IPS-20b (cell line): ENCODE measurements around the gene ACTG2.

ENCODE experiments used
- H3K27ac ChIP-seq: one replicate; pipeline ENCODE4 v1.5.1; 2013; ENCODE audit warnings: low read length
- H3K27me3 ChIP-seq: 2 replicates; pipeline ENCODE4 v1.6.1; 2013; ENCODE audit warnings: mild to moderate bottlenecking, low read length, inconsistent platforms; ENCODE audit not compliant: insufficient read depth
- H3K36me3 ChIP-seq: 2 replicates; pipeline ENCODE4 v1.6.1; 2013; ENCODE audit warnings: low read depth, mild to moderate bottlenecking, inconsistent platforms, low read length, moderate library complexity; ENCODE audit not compliant: insufficient read depth
- H3K4me1 ChIP-seq: 2 replicates; pipeline ENCODE4 v1.6.1; 2013; ENCODE audit warnings: mild to moderate bottlenecking, control low read depth, inconsistent platforms, low read length, moderate library complexity; ENCODE audit not compliant: insufficient read depth
- H3K4me3 ChIP-seq: 2 replicates; pipeline ENCODE4 v1.5.1; 2013; ENCODE audit warnings: mild to moderate bottlenecking, low read length, inconsistent platforms
- H3K9ac ChIP-seq: 2 replicates; pipeline ENCODE4 v1.6.1; 2013; ENCODE audit warnings: low read depth, mild to moderate bottlenecking, inconsistent platforms, low read length, moderate library complexity
- H3K9me3 ChIP-seq: 2 replicates; pipeline ENCODE4 v1.6.1; 2013; ENCODE audit warnings: mild to moderate bottlenecking, low read depth, low read length, inconsistent platforms; ENCODE audit not compliant: insufficient read depth

The ACTG2 gene

GRCh38 chr2:73944714-73945113 is 51.9 kb downstream of the ACTG2 start:
- no peaks in the 10 kb centered on the region for H3K4me1 ChIP-seq
- H3K27me3 ChIP-seq: no peaks in the 10 kb centered on the region
- H3K36me3 ChIP-seq: peaks cover 77% of the 10 kb centered on the region
- H3K27ac ChIP-seq: no peak overlapping the region
- H3K9ac ChIP-seq: no peak overlapping the region
- no peak overlapping the region for H3K4me3 ChIP-seq
- no peaks in the 10 kb centered on the region for H3K9me3 ChIP-seq

DNA sequence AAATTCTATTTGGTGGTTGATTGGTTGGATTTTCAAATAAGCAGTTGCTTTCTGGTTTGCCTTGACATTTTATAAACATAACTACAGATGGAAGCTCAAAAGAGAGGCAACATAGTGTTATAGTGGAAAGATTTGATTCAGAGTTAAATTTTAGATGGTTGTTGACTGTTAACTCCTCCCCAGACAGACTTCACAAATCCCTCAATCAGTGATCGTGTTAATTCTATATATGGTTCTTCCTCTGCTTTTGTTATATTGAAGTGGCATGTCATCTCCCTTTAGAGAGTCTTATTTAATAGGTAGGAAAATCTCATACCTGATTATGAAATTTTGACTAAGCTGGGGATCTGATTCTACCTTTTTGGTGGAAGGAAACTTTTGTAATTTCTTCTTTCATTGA is 53.4 kb downstream of the ACTG2 start:
- no peak overlapping the region for H3K27ac ChIP-seq
- H3K27me3 ChIP-seq: no peaks in the 10 kb centered on the region
- no peak overlapping the region for H3K9ac ChIP-seq
- no peaks in the 10 kb centered on the region for H3K9me3 ChIP-seq
- H3K36me3 ChIP-seq: peaks cover 80% of the 10 kb centered on the region
- no peaks in the 10 kb centered on the region for H3K4me1 ChIP-seq
- H3K4me3 ChIP-seq: no peak overlapping the region

DNA sequence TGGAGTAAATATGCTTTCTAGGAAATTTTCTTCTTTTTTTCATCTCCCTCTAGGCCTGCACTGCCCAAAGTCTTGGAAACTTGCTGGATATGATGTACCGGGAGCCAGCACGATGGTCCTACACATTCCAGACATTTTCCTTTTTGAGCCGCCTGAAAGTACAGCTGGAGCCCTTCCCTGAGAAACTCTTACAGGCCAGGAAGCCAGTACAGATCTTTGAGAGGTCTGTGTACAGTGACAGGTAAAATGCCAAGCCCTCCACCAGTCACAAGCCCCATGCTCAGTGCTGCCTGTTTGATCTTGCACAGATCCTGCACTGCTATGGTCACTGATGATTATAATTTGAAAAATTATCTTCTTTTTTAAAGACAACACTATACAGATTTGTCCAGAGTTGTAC is 53.9 kb downstream of the ACTG2 start:
- H3K4me3 ChIP-seq: no peak overlapping the region
- no peak overlapping the region for H3K27ac ChIP-seq
- no peak overlapping the region for H3K9ac ChIP-seq
- peaks cover 80% of the 10 kb centered on the region for H3K36me3 ChIP-seq
- H3K27me3 ChIP-seq: no peaks in the 10 kb centered on the region
- no peaks in the 10 kb centered on the region for H3K4me1 ChIP-seq
- H3K9me3 ChIP-seq: no peaks in the 10 kb centered on the region

DNA sequence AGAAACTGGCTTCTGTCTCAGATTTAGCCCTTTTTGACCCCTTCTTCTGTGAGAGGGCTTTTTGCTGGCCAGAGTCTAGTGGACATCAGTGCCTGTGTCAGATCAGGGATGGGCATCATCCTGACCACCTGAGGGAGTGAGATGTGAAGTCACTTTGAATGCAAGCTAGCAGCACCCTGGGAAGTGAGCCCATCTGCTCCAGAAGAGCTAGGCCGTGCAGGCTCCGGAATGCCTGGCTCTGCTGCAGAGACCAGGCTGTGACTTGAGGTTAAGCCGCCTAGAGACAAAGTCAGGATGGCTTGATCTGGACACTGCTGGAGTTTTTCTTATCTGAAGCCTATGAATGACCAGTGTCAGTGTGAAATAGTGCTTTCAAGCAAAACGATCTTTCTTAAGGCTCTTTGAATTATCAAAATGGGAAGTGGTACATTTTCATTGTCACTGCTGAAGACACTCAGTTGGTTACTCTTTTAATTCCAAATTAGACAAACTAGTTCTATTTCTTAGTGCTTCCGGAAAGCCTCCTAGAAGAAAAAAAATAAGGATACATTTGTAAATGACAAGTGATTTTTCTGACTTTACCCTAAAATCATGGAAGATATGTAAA is 54.7 kb downstream of the ACTG2 start:
- Histone ChIP-seq H3K36me3 (peaks cover 86% of the 10 kb centered on the region), H3K9ac (no peak overlapping the region), H3K4me1 (no peaks in the 10 kb centered on the region), H3K27me3 (no peaks in the 10 kb centered on the region), H3K4me3 (no peak overlapping the region), H3K27ac (no peak overlapping the region), H3K9me3 (no peaks in the 10 kb centered on the region)

GRCh38 chr2:73949802-73950201 is 57.0 kb downstream of the ACTG2 start:
- H3K36me3 ChIP-seq: peaks cover 88% of the 10 kb centered on the region
- no peak overlapping the region for H3K9ac ChIP-seq
- H3K27ac ChIP-seq: no peak overlapping the region
- H3K27me3 ChIP-seq: no peaks in the 10 kb centered on the region
- H3K9me3 ChIP-seq: no peaks in the 10 kb centered on the region
- no peaks in the 10 kb centered on the region for H3K4me1 ChIP-seq
- no peak overlapping the region for H3K4me3 ChIP-seq

DNA sequence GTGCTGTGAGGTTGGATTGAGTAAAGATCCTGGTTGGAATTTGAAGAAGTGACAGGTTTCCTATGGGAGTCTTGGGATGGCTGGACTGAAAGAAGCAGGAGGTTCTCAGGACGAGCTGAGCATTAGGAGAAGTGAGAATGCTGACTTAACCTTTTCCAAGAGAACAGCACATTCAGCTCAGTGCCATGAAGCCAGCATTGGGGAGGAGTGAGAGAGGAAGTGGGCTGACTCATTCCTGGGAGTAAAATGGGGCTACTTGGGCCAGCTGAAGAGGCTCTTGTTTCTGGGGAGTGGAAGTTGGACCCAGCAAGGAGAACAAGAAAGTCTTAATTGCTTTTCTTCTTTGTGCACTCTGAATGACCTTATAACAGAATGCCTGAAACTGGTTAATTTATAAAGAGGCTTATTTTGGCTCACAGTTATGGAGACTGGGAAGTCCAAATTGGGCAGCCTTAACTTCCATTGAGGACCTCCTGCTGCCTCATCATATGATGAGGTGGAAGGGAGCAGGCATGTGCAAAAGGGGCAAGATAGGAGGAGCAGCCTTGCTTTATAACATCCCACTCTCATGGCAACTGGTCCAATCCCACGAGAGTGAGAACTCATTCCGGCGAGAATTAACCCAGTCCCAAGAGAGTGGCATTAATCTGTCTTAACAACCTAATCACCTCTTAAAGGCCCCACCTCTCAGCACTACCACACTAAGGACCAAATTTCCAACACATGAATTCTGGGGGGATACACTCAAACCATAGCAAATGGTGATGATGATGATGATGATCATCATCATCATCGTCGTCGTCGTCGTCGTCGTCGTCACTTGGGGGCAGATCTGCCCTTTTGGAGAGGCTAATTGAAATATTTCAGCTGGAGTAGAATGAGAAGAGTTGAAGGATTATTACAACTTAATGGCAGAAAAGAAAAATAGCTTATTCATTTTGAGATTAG is 60.0 kb downstream of the ACTG2 start:
- Histone ChIP-seq H3K27me3 (no peaks in the 10 kb centered on the region), H3K27ac (no peak overlapping the region), H3K4me3 (no peak overlapping the region), H3K4me1 (no peaks in the 10 kb centered on the region), H3K9me3 (no peaks in the 10 kb centered on the region), H3K36me3 (peaks cover 91% of the 10 kb centered on the region), H3K9ac (no peak overlapping the region)

DNA sequence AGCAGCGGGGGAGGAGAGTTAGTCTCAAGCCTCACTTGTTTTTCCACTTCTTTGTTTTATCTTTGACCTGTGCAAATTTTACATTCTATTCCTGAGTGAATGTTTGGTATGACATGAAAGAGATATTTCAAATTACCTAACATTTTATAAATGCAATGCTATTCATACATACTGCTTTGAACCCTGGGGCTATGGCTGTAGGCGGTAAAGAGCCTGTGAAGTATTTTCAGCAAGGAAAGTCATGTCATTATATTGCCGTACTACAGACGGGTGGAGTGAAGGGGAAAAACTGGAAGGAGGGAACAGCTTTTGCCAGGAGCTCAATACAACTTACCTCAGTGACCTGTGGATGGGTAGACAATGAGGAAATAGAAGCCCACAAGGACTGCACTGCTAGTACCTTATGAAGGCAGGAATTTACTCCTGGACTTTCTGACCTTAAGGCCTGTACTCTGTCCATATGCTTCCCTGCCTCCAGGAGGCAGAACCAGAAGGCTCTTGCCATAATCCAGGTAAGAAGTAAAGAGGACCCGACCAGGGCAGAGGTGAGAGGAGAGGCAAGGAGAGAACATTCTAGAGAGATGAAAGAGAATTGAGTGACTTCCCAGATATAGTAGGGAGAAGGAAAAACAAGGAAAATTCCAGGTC is 63.5 kb downstream of the ACTG2 start:
- peaks cover 79% of the 10 kb centered on the region for H3K36me3 ChIP-seq
- no peaks in the 10 kb centered on the region for H3K27me3 ChIP-seq
- H3K27ac ChIP-seq: no peak overlapping the region
- H3K4me1 ChIP-seq: no peaks in the 10 kb centered on the region
- no peak overlapping the region for H3K9ac ChIP-seq
- no peaks in the 10 kb centered on the region for H3K9me3 ChIP-seq
- no peak overlapping the region for H3K4me3 ChIP-seq

DNA sequence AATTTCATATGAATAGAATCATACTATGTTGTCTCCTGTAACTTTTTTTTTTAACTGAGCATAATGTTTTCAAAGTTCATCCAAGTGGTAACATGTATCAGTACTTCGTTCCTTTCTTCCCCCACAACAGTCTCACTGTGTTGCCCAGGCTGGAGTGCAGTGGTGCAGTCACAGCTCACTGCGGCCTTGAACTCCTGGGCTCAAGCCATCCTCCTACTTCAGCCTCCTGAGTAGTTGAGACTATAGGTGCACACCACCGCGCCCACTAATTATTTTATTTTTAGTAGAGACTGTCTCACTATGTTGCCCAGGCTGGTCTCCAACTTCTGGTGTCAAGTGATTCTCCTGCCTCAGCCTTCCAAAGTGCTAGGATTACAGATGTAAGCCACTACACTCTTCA is 68.5 kb downstream of the ACTG2 start:
- Histone ChIP-seq H3K9me3 (no peaks in the 10 kb centered on the region), H3K27ac (no peak overlapping the region), H3K27me3 (no peaks in the 10 kb centered on the region), H3K4me3 (no peak overlapping the region), H3K36me3 (peaks cover 36% of the 10 kb centered on the region), H3K4me1 (no peaks in the 10 kb centered on the region), H3K9ac (no peak overlapping the region)

GRCh38 chr2:73961823-73962615 is 69.2 kb downstream of the ACTG2 start:
- Histone ChIP-seq H3K9ac (no peak overlapping the region), H3K27ac (no peak overlapping the region), H3K9me3 (no peaks in the 10 kb centered on the region), H3K27me3 (no peaks in the 10 kb centered on the region), H3K4me1 (no peaks in the 10 kb centered on the region), H3K36me3 (peaks cover 28% of the 10 kb centered on the region), H3K4me3 (no peak overlapping the region)

DNA sequence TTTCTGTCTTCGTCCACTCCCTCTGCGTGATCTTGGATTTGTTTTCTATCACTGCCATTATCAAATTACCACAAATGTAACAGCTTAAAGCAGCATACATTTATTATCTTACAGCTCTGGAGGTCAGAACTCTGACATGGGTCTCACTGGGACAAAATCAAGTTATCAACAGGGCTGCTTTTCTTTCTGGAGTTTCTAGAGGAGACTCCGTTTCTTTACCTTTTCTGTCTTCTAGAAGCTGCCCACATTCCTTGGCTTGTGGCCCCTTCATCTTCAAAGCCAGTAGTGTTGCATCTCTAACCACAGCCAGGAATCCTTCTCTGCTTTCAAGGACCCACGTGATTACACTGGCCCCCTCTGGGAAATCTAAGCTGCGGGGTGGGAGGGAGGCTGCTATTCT is 70.0 kb downstream of the ACTG2 start:
- H3K36me3 ChIP-seq: peaks cover 21% of the 10 kb centered on the region
- no peak overlapping the region for H3K27ac ChIP-seq
- no peaks in the 10 kb centered on the region for H3K9me3 ChIP-seq
- no peaks in the 10 kb centered on the region for H3K27me3 ChIP-seq
- no peak overlapping the region for H3K4me3 ChIP-seq
- no peaks in the 10 kb centered on the region for H3K4me1 ChIP-seq
- H3K9ac ChIP-seq: no peak overlapping the region

DNA sequence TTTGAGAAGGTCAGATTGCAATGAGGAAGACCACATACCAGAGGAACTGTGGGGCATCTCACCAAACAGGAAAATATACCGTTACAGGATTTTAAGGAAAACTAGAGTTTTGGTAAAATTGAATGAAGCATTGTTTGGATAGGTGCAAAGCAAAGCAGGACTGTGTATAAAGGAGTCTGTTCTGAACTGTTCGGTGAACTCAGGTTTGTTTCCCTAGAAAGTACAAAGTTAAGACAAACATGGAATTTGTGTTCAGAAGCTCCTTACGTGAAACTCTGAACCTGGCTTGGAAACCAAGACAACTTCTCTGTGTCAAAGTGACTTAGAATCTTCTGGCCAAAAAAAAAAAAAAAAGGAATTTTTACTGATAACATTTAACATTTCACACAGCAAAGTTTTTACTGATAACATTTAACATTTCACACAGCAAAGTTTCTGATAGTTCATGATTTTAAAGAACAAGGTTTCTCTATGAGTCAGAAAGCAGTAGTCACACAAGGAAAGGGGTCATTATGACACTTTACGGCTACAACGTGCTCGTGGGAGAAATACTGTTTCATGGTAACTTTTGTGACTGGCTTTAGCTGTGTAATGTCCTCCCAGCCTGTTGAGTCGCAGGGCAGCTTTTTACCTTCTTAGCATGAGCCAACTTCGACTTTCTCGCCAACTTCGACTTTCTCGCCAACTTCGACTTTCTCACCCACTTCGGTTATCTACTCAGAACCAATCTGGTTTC is 70.7 kb downstream of the ACTG2 start:
- Histone ChIP-seq H3K36me3 (peaks cover 14% of the 10 kb centered on the region), H3K27ac (no peak overlapping the region), H3K27me3 (no peaks in the 10 kb centered on the region), H3K4me3 (no peak overlapping the region), H3K4me1 (no peaks in the 10 kb centered on the region), H3K9me3 (no peaks in the 10 kb centered on the region), H3K9ac (no peak overlapping the region)
